HCT116 (cell line): ENCODE data around the gene RTL9. TPM values are rescaled to one million over a fixed set of nuclear protein-coding genes. Genes with fewer than 3 reads are reported as not detected.

Experiments used
- ATAC-seq: fragments of 200-7000 bp; cut with Tn5 transposase; 2 replicates; pipeline ENCODE4 v1.9.1; 2020; ENCODE audit warnings: mild to moderate bottlenecking, moderate library complexity
- BruUV-seq: library from RNA; stranded (reverse); fragments of 400-500 nt; replicated peaks from 2 replicates; lab custom pipeline; 2021; lab: Mats Ljungman, UMichigan
- CTCF ChIA-PET: fragments of 300-600 bp; sonication (Branson Sonifier 250); formaldehyde crosslinking; loops from one replicate; lab custom pipeline; 2021; ENCODE audit warnings: antibody characterized with exemption; lab: Charles Lee
- POLR2A ChIA-PET: fragments of 300-600, 350-600 bp; sonication (Branson Sonifier 250); formaldehyde crosslinking; loops from one replicate; lab custom pipeline; 2021; ENCODE audit warnings: antibody characterized with exemption; lab: Charles Lee
- RAD21 ChIA-PET, 2 experiments: fragments of 300-600 bp; sonication (Branson Sonifier 250); formaldehyde crosslinking; loops; one replicate each; lab custom pipeline; 2023; ENCODE audit warnings: low total read pairs in 2 of 2; ENCODE audit not compliant: uncharacterized antibody in 2 of 2, unreplicated experiment in 2 of 2, low non-redundant PET in 1 of 2; lab: Charles Lee
- DNase-seq: peaks from one replicate; pipeline ENCODE4 v3.0.0-alpha.2; 2010; ENCODE audit warnings: low read depth, low spot score
- H2AFZ ChIP-seq: fragments of 200-600 bp; shearing (Covaris generic), sonication (generic); 2 replicates; pipeline ENCODE4 v1.6.1; 2017; ENCODE audit warnings: low read depth, mixed run types, mixed read lengths, antibody characterized with exemption, low read length; ENCODE audit not compliant: poor library complexity, severe bottlenecking
- H3K27ac ChIP-seq: 2 replicates; pipeline ENCODE4 v1.5.1; 2012; ENCODE audit warnings: low read depth, low read length
- H3K27me3 ChIP-seq: fragments of 200-600 bp; sonication (generic); 2 replicates; pipeline ENCODE4 v1.6.1; 2016; ENCODE audit warnings: mixed run types, low read length, mixed read lengths; ENCODE audit not compliant: insufficient read depth
- H3K36me3 ChIP-seq, 2 experiments: fragments of 200-500 bp in 1 of 2; fragments of 200-600 bp in 1 of 2; sonication (Bioruptor generic) in 1 of 2; sonication (generic) in 1 of 2; 2 replicates each; pipeline versions ENCODE4 v1.5.1 to v1.6.1; 2014 to 2016; ENCODE audit warnings: low read length in 2 of 2, inconsistent platforms in 1 of 2, mixed read lengths in 1 of 2, mixed run types in 1 of 2; ENCODE audit not compliant: insufficient read depth in 2 of 2, control insufficient read depth in 1 of 2
- H3K4me1 ChIP-seq, 2 experiments: fragments of 200-600 bp in 1 of 2; sonication (generic) in 1 of 2; 2 replicates each; pipeline versions ENCODE4 v1.5.1 to v1.6.1; 2012 to 2017; ENCODE audit warnings: low read length in 2 of 2, inconsistent platforms in 1 of 2, mild to moderate bottlenecking in 1 of 2, mixed read lengths in 1 of 2, mixed run types in 1 of 2, moderate library complexity in 1 of 2; ENCODE audit not compliant: insufficient read depth in 2 of 2, control insufficient read depth in 1 of 2
- H3K4me2 ChIP-seq: fragments of 200-600 bp; sonication (generic); 2 replicates; pipeline ENCODE4 v1.6.1; 2017; ENCODE audit warnings: mixed run types, low read length, mixed read lengths
- H3K4me3 ChIP-seq, 2 experiments: fragments of 200-600 bp in 1 of 2; sonication (generic) in 1 of 2; replicated peaks in 1 of 2; 2 replicates each; pipeline ENCODE4 v1.5.1; 2011 to 2016; ENCODE audit warnings: low read length in 2 of 2, control low read depth in 1 of 2, low read depth in 1 of 2, mild to moderate bottlenecking in 1 of 2, mixed read lengths in 1 of 2, mixed run types in 1 of 2
- H3K79me2 ChIP-seq: fragments of 200-600 bp; sonication (generic); 2 replicates; pipeline ENCODE4 v1.6.1; 2017; ENCODE audit warnings: mild to moderate bottlenecking, mixed run types, low read length, moderate library complexity, mixed read lengths; ENCODE audit not compliant: insufficient read depth
- H3K9ac ChIP-seq: fragments of 200-600 bp; sonication (generic); 2 replicates; pipeline ENCODE4 v1.6.1; 2016; ENCODE audit warnings: low read length, mixed read lengths
- H3K9me2 ChIP-seq: fragments of 200-600 bp; sonication (generic), shearing (Covaris generic); 2 replicates; pipeline ENCODE4 v1.6.1; 2017; ENCODE audit warnings: mixed run types, mild to moderate bottlenecking, moderate library complexity; ENCODE audit not compliant: insufficient read depth
- H3K9me3 ChIP-seq, 2 experiments: fragments of 200-500 bp in 1 of 2; fragments of 200-600 bp in 1 of 2; sonication (Bioruptor generic) in 1 of 2; sonication (generic) in 1 of 2; 2 replicates each; pipeline ENCODE4 v1.6.1; 2014 to 2017; ENCODE audit warnings: low read length in 2 of 2, mixed read lengths in 2 of 2, inconsistent platforms in 1 of 2, low read depth in 1 of 2, mild to moderate bottlenecking in 1 of 2, mixed run types in 1 of 2, moderate library complexity in 1 of 2; ENCODE audit not compliant: control insufficient read depth in 1 of 2, insufficient read depth in 1 of 2
- H4K20me1 ChIP-seq: fragments of 200-600 bp; sonication (generic), shearing (Covaris generic); 2 replicates; pipeline ENCODE4 v1.6.1; 2017; ENCODE audit warnings: mixed run types, mild to moderate bottlenecking, moderate library complexity; ENCODE audit not compliant: insufficient read depth
- CBX3 ChIP-seq: IDR thresholded peaks from 2 replicates; pipeline ENCODE4 v1.6.1; 2012; ENCODE audit warnings: low read depth
- CEBPB ChIP-seq: IDR thresholded peaks from 2 replicates; pipeline ENCODE4 v1.6.1; 2012; ENCODE audit warnings: low read depth
- CTCF ChIP-seq, 3 experiments: fragments of 200-600 bp in 1 of 3; sonication (generic) in 1 of 3; IDR thresholded peaks in 2 of 3; conservative IDR thresholded peaks in 1 of 3; 2 replicates each; pipeline ENCODE4 v1.5.1; 2012 to 2017; ENCODE audit warnings: low read depth in 2 of 3, low read length in 2 of 3, antibody characterized with exemption in 1 of 3, borderline replicate concordance in 1 of 3, control low read depth in 1 of 3, mild to moderate bottlenecking in 1 of 3, mixed read lengths in 1 of 3, mixed run types in 1 of 3, moderate library complexity in 1 of 3; ENCODE audit not compliant: insufficient read depth in 1 of 3
- EGR1 ChIP-seq: IDR thresholded peaks from 2 replicates; pipeline ENCODE4 v1.6.1; 2012; ENCODE audit warnings: low read depth
- EZH2 ChIP-seq: fragments of 200-600 bp; sonication (generic); IDR thresholded peaks from 2 replicates; pipeline ENCODE4 v1.6.1; 2017; ENCODE audit warnings: antibody characterized with exemption, mixed run types
- EZH2phosphoT487 ChIP-seq: fragments of 200-600 bp; IDR thresholded peaks from 2 replicates; pipeline ENCODE4 v1.6.1; 2018; ENCODE audit warnings: antibody characterized with exemption, borderline replicate concordance
- FOSL1 ChIP-seq: IDR thresholded peaks from 2 replicates; pipeline ENCODE4 v1.6.1; 2012; ENCODE audit warnings: low read depth
- JUND ChIP-seq: IDR thresholded peaks from 2 replicates; pipeline ENCODE4 v1.6.1; 2012
- MAX ChIP-seq: IDR thresholded peaks from 2 replicates; pipeline ENCODE4 v1.6.1; 2012
- POLR2A ChIP-seq: IDR thresholded peaks from 2 replicates; pipeline ENCODE4 v1.7.0; 2011; ENCODE audit warnings: borderline replicate concordance; ENCODE audit not compliant: insufficient read depth, insufficient read length; ENCODE audit errors: extremely low read depth
- POLR2AphosphoS5 ChIP-seq: IDR thresholded peaks from 2 replicates; pipeline ENCODE4 v1.6.1; 2011; ENCODE audit warnings: mild to moderate bottlenecking, low read depth, low read length, moderate library complexity
- RAD21 ChIP-seq: IDR thresholded peaks from 2 replicates; pipeline ENCODE4 v1.6.1; 2012; ENCODE audit warnings: low read depth, mild to moderate bottlenecking
- SP1 ChIP-seq: IDR thresholded peaks from 2 replicates; pipeline ENCODE4 v1.6.1; 2012; ENCODE audit warnings: low read depth
- SRF ChIP-seq: IDR thresholded peaks from 2 replicates; pipeline ENCODE4 v1.6.1; 2012; ENCODE audit warnings: low read depth
- TCF7L2 ChIP-seq: IDR thresholded peaks from 2 replicates; pipeline ENCODE4 v1.7.0; 2011; ENCODE audit warnings: borderline replicate concordance, inconsistent platforms; ENCODE audit not compliant: insufficient read depth, insufficient read length; ENCODE audit errors: extremely low read depth
- ZBTB33 ChIP-seq: IDR thresholded peaks from 2 replicates; pipeline ENCODE4 v1.6.1; 2011; ENCODE audit warnings: mild to moderate bottlenecking, low read length, moderate library complexity; ENCODE audit not compliant: insufficient replicate concordance; ENCODE audit errors: extremely low read depth
- intact Hi-C: fragments of 100-400 bp; cut with micrococcal nuclease; formaldehyde crosslinking; loops from 2 replicates; pipeline ENCODE4 v1.10.0; 2022
- total RNA-seq: library from RNA; stranded (reverse); gene quantifications from one replicate; pipeline ENCODE4 v1.2.1, GENCODE V29; 2021; ENCODE audit not compliant: unreplicated experiment

RTL9 gene
- total RNA-seq, 1 experiment from 2014 or later: 0.10 TPM

GRCh38 chrX:110321081-110321480 is 37.6 kb upstream of the RTL9 start:
- H3K4me3 ChIP-seq: no peak overlapping the region
- BruUV-seq: no TSS peak
- intact Hi-C loops: no loop called here
- no peaks in the 10 kb centered on the region for H3K9me2 ChIP-seq
- no peaks in the 10 kb centered on the region for H3K9me3 ChIP-seq
- no peak for DNase-seq
- no peak overlapping the region for H3K9ac ChIP-seq
- H2AFZ ChIP-seq: no peak overlapping the region
- no peaks in the 10 kb centered on the region for H4K20me1 ChIP-seq
- ATAC-seq: no peak
- ChIA-PET RAD21 (no interaction called here), CTCF (no interaction called here), POLR2A (no interaction called here)
- H3K27ac ChIP-seq: no peak overlapping the region
- no peaks in the 10 kb centered on the region for H3K27me3 ChIP-seq
- H3K79me2 ChIP-seq: peaks cover 14% of the 10 kb centered on the region
- TF ChIP-seq CEBPB (no peak), EZH2 (no peak), SP1 (no peak), RAD21 (no peak), EZH2phosphoT487 (no peak), POLR2AphosphoS5 (no peak), CTCF (IDR thresholded peaks at IDR 0.05 in 2 of 3, conservative IDR thresholded peaks at IDR 0.05 in 1 of 3; ENCODE audit: borderline replicate concordance in 1 of 3, insufficient read depth in 1 of 3, low read depth in 2 of 3, low read length in 2 of 3) (no peak), JUND (no peak), SRF (no peak), POLR2A (no peak), CBX3 (no peak), TCF7L2 (no peak), ZBTB33 (no peak), MAX (no peak), FOSL1 (no peak), EGR1 (no peak)
- H3K4me1 ChIP-seq: peaks cover 0 to 14% of the 10 kb centered on the region in 2 experiments; a peak in 1 of 4 replicates
- H3K36me3 ChIP-seq: no peaks in the 10 kb centered on the region
- H3K4me2 ChIP-seq: no peak overlapping the region
